ENCODE measurements around the gene FNDC3B.

- no peak for TF ChIP-seq POLR2A (IDR thresholded peaks at IDR 0.05; ENCODE audit: low read length)
- TF ChIP-seq CTCF (IDR thresholded peaks at IDR 0.05) = no peak
- TF ChIP-seq TFCP2L1 (CRISPR knock-in tag; IDR thresholded peaks at IDR 0.05) = no peak
Measured at GRCh38 chr3:172184106-172184822, 144.9 kb downstream of the FNDC3B start.

Measured in A549 (cell line).